Liver (tissue), 3 donors: ENCODE results near the gene TOR4A.

Experiments used
- CTCF ChIP-seq: fragments of 150-350 bp; IDR thresholded peaks from 2 replicates; pipeline ENCODE4 v1.5.1; 2017; ENCODE audit warnings: improper control_type of control experiment, low read depth, low read length; ENCODE audit not compliant: missing input control
- EGR1 ChIP-seq, 2 donors: IDR thresholded peaks; 2 replicates each; pipeline ENCODE4 v1.6.1; 2016 to 2018; ENCODE audit warnings: antibody characterized with exemption in 2 of 2, low read depth in 2 of 2
- FOXA1 ChIP-seq: IDR thresholded peaks from 2 replicates; pipeline ENCODE4 v1.6.1; 2016; ENCODE audit warnings: antibody characterized with exemption
- GABPA ChIP-seq, 2 donors: IDR thresholded peaks in 1 of 2; conservative IDR thresholded peaks in 1 of 2; 2 replicates each; pipeline ENCODE4 v1.6.1; 2016; ENCODE audit warnings: antibody characterized with exemption in 2 of 2, mild to moderate bottlenecking in 1 of 2, moderate library complexity in 1 of 2
- HNF4A ChIP-seq, 2 donors: conservative IDR thresholded peaks; 2 replicates each; pipeline ENCODE4 v1.6.1; 2016; ENCODE audit warnings: antibody characterized with exemption in 2 of 2, mild to moderate bottlenecking in 2 of 2
- JUND ChIP-seq, 2 donors: IDR thresholded peaks; 2 replicates each; pipeline ENCODE4 v1.6.1; 2016; ENCODE audit warnings: antibody characterized with exemption in 2 of 2
- MAX ChIP-seq: IDR thresholded peaks from 2 replicates; pipeline ENCODE4 v1.6.1; 2016; ENCODE audit warnings: antibody characterized with exemption
- NR2F2 ChIP-seq: IDR thresholded peaks from 2 replicates; pipeline ENCODE4 v1.6.1; 2016; ENCODE audit warnings: antibody characterized with exemption
- YY1 ChIP-seq: IDR thresholded peaks from 2 replicates; pipeline ENCODE4 v1.6.1; 2016; ENCODE audit warnings: antibody characterized with exemption, mild to moderate bottlenecking
- TF ChIP-seq, protein P1 (sequence below): IDR thresholded peaks from 2 replicates; pipeline ENCODE4 v1.6.1; 2016; ENCODE audit warnings: antibody characterized with exemption
- donor health status: healthy.
- donor health status: healthy.

- no peak for TF ChIP-seq YY1
- no peak for TF ChIP-seq CTCF
- TF ChIP-seq JUND (IDR thresholded peaks at IDR 0.05), result no peak
- no peak for TF ChIP-seq HNF4A (conservative IDR thresholded peaks at IDR 0.05)
- TF ChIP-seq MAX, result no peak
- TF ChIP-seq FOXA1, result no peak
- TF ChIP-seq, protein P1, sequence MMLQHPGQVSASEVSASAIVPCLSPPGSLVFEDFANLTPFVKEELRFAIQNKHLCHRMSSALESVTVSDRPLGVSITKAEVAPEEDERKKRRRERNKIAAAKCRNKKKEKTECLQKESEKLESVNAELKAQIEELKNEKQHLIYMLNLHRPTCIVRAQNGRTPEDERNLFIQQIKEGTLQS, result no peak
- no peak for TF ChIP-seq NR2F2
- TF ChIP-seq GABPA (IDR thresholded peaks at IDR 0.05 in 1 of 2, conservative IDR thresholded peaks at IDR 0.05 in 1 of 2), result no peak
- TF ChIP-seq EGR1 (IDR thresholded peaks at IDR 0.05; ENCODE audit: low read depth in 2 of 2), result no peak
These were observed 26.4 kb downstream of the TOR4A start for GRCh38 chr9:137303893-137304382.
